Liver (tissue), 9 donors: ENCODE results near the gene KIF5A. TPM values are rescaled to one million over a fixed set of nuclear protein-coding genes. Genes with fewer than 3 reads are reported as not detected.

Experiments used
- DNase-seq: peaks from one replicate; pipeline ENCODE4 v3.0.0-alpha.2; 2017; ENCODE audit warnings: low spot score
- H3K27ac ChIP-seq, 2 donors: one replicate each; pipeline ENCODE4 v1.7.0; 2013; ENCODE audit warnings: inconsistent platforms in 2 of 2, low read length in 2 of 2, control low read depth in 1 of 2, low read depth in 1 of 2, mild to moderate bottlenecking in 1 of 2
- H3K27me3 ChIP-seq, 4 donors: one replicate each; pipeline versions ENCODE4 v1.6.1 to v1.7.0; 2013; ENCODE audit warnings: low read length in 3 of 4, inconsistent platforms in 1 of 4, mild to moderate bottlenecking in 1 of 4, moderate library complexity in 1 of 4; ENCODE audit not compliant: control insufficient read depth in 4 of 4, insufficient read depth in 4 of 4
- H3K36me3 ChIP-seq, 4 donors: one replicate each; pipeline versions ENCODE4 v1.6.1 to v1.7.0; 2013; ENCODE audit warnings: low read length in 3 of 4, mild to moderate bottlenecking in 3 of 4, low read depth in 1 of 4, moderate library complexity in 1 of 4; ENCODE audit not compliant: control insufficient read depth in 4 of 4, insufficient read depth in 3 of 4
- H3K4me1 ChIP-seq, 4 donors: one replicate each; pipeline versions ENCODE4 v1.6.1 to v1.7.0; 2013; ENCODE audit warnings: low read length in 3 of 4, mild to moderate bottlenecking in 3 of 4, moderate library complexity in 1 of 4; ENCODE audit not compliant: control insufficient read depth in 4 of 4, insufficient read depth in 4 of 4
- H3K4me3 ChIP-seq, 3 donors: one replicate each; pipeline versions ENCODE4 v1.6.1 to v1.7.0; 2013; ENCODE audit warnings: low read length in 3 of 3, control low read depth in 1 of 3, low read depth in 1 of 3, mild to moderate bottlenecking in 1 of 3
- H3K9ac ChIP-seq, 2 donors: one replicate each; pipeline ENCODE4 v1.7.0; 2013; ENCODE audit warnings: low read length in 2 of 2, mild to moderate bottlenecking in 2 of 2, moderate library complexity in 2 of 2, control low read depth in 1 of 2, low read depth in 1 of 2
- H3K9me3 ChIP-seq, 4 donors: one replicate each; pipeline versions ENCODE4 v1.6.1 to v1.7.0; 2013; ENCODE audit warnings: low read length in 3 of 4; ENCODE audit not compliant: control insufficient read depth in 4 of 4
- CTCF ChIP-seq: fragments of 150-350 bp; IDR thresholded peaks from 2 replicates; pipeline ENCODE4 v1.5.1; 2017; ENCODE audit warnings: improper control_type of control experiment, low read depth, low read length; ENCODE audit not compliant: missing input control
- EGR1 ChIP-seq, 2 donors: IDR thresholded peaks; 2 replicates each; pipeline ENCODE4 v1.6.1; 2016 to 2018; ENCODE audit warnings: antibody characterized with exemption in 2 of 2, low read depth in 2 of 2
- FOXA1 ChIP-seq: IDR thresholded peaks from 2 replicates; pipeline ENCODE4 v1.6.1; 2016; ENCODE audit warnings: antibody characterized with exemption
- FOXA2 ChIP-seq: IDR thresholded peaks from 2 replicates; pipeline ENCODE4 v1.6.1; 2016; ENCODE audit warnings: antibody characterized with exemption
- GABPA ChIP-seq, 2 donors: IDR thresholded peaks in 1 of 2; conservative IDR thresholded peaks in 1 of 2; 2 replicates each; pipeline ENCODE4 v1.6.1; 2016; ENCODE audit warnings: antibody characterized with exemption in 2 of 2, mild to moderate bottlenecking in 1 of 2, moderate library complexity in 1 of 2
- HNF4A ChIP-seq, 2 donors: conservative IDR thresholded peaks; 2 replicates each; pipeline ENCODE4 v1.6.1; 2016; ENCODE audit warnings: antibody characterized with exemption in 2 of 2, mild to moderate bottlenecking in 2 of 2
- HNF4G ChIP-seq: IDR thresholded peaks from 2 replicates; pipeline ENCODE4 v1.6.1; 2016; ENCODE audit warnings: antibody characterized with exemption
- JUND ChIP-seq, 2 donors: IDR thresholded peaks; 2 replicates each; pipeline ENCODE4 v1.6.1; 2016; ENCODE audit warnings: antibody characterized with exemption in 2 of 2
- NR2F2 ChIP-seq: IDR thresholded peaks from 2 replicates; pipeline ENCODE4 v1.6.1; 2016; ENCODE audit warnings: antibody characterized with exemption
- RAD21 ChIP-seq, 2 donors: IDR thresholded peaks; 2 replicates each; pipeline ENCODE4 v1.6.1; 2016; ENCODE audit warnings: antibody characterized with exemption in 2 of 2, mild to moderate bottlenecking in 2 of 2
- REST ChIP-seq: IDR thresholded peaks from 2 replicates; pipeline ENCODE4 v1.6.1; 2016; ENCODE audit warnings: antibody characterized with exemption, mild to moderate bottlenecking
- RXRA ChIP-seq, 2 donors: IDR thresholded peaks; 2 replicates each; pipeline ENCODE4 v1.6.1; 2017 to 2018; ENCODE audit warnings: antibody characterized with exemption in 2 of 2, mild to moderate bottlenecking in 1 of 2
- SP1 ChIP-seq: IDR thresholded peaks from 2 replicates; pipeline ENCODE4 v1.6.1; 2018; ENCODE audit warnings: antibody characterized with exemption, mild to moderate bottlenecking
- TAF1 ChIP-seq: conservative IDR thresholded peaks from 2 replicates; pipeline ENCODE4 v1.6.1; 2016; ENCODE audit warnings: antibody characterized with exemption, mild to moderate bottlenecking
- YY1 ChIP-seq: IDR thresholded peaks from 2 replicates; pipeline ENCODE4 v1.6.1; 2016; ENCODE audit warnings: antibody characterized with exemption, mild to moderate bottlenecking
- ZBTB33 ChIP-seq: IDR thresholded peaks from 2 replicates; pipeline ENCODE4 v1.6.1; 2016; ENCODE audit warnings: antibody characterized with exemption
- WGBS: extraction: QIAGEN DNeasy Blood & Tissue Kit; methylation state at CpG from one replicate; pipeline ENCODE4 v1.1.7; 2013; 5-methylcytosine and 5-hydroxymethylcytosine counted together
- polyA plus RNA-seq, 2 donors: library from polyadenylated mRNA; stranded (reverse) in 1 of 2; unstranded in 1 of 2; fragments of 200-250 nt in 1 of 2; fragments of >200 nt in 1 of 2; fragmentation: Nextera tagmentation in 1 of 2; extraction: Ambion mirVana in 1 of 2; gene quantifications; one replicate each; pipeline versions ENCODE4 v1.2.1 to v1.2.3, GENCODE V29; 2013 to 2015
- total RNA-seq, 2 donors: library from RNA; depleted of rRNA; stranded (reverse); fragments of >200 nt; gene quantifications; one replicate each; pipeline ENCODE4 v1.2.3, GENCODE V29; 2014
- TF ChIP-seq, protein P1 (sequence below): IDR thresholded peaks from 2 replicates; pipeline ENCODE4 v1.6.1; 2016; ENCODE audit warnings: antibody characterized with exemption
- TF ChIP-seq, protein P2 (sequence below): IDR thresholded peaks from 2 replicates; pipeline ENCODE4 v1.6.1; 2016; ENCODE audit warnings: antibody characterized with exemption
- donor health status: healthy.
- donor health status: healthy.
- donor health status: healthy.
- donor health status: healthy.
- donor health status: healthy.

The KIF5A gene
- total and polyA plus RNA-seq, 4 donors, result 0.01 to 0.42 TPM; not detected in 2

DNA sequence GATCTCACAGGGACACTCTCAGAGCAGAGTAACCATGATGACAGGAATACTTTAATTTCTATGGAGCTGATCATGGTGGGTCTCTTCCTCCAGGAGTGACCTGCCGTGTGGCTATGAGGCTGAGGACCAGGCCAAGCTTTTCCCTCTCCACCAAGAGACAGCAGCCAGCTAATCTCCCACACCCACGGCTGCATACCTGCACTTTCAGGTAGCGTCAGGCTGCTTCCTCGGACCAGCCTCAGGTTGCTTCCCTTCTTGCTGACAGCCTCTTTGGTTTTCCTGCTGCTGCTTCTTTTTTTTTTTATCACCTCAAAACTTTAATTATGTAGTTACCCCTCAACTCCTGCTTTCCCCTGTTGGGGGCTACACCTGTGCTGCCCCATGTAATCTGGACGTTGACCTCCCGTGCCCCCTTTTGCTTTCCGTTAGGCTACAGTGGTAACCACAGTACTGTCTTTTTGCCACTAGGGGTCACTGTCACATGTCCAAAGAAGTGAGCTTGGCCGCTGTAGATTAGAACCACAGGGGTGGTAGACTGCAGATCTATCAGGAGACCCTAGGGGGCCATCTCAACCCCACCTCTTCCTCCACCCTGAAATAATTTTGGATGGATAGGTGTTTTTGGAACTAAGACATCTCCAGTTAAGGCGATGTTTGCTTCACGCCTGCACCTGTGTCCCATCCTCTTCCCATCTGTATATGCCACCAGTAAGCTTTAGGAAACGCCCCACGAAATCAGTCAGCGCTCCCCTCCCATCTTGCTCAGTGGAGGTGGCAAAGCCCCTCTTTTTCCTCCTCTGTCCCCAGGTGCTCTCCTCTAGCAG is 33.4 kb downstream of the KIF5A start:
- no peaks in the 10 kb centered on the region for H3K9me3 ChIP-seq
- no peak overlapping the region for H3K9ac ChIP-seq
- DNase-seq, result peak; percentile 59
- peaks cover 1 to 13% (median 9%) of the 10 kb centered on the region in 4 donors for H3K4me1 ChIP-seq
- H3K4me3 ChIP-seq, result no peak overlapping the region
- WGBS, result 44% methylated on average over 13 of the region's 13 CpGs
- TF ChIP-seq SP1 (no peak), HNF4G (no peak), RXRA (IDR thresholded peaks at IDR 0.05) (peak; percentile 16 to 67), YY1 (no peak), HNF4A (conservative IDR thresholded peaks at IDR 0.05) (no peak), JUND (IDR thresholded peaks at IDR 0.05) (no peak), EGR1 (IDR thresholded peaks at IDR 0.05; ENCODE audit: low read depth in 2 of 2) (no peak), REST (no peak), NR2F2 (peak; percentile 52), CTCF (peak; percentile 93), GABPA (IDR thresholded peaks at IDR 0.05 in 1 of 2, conservative IDR thresholded peaks at IDR 0.05 in 1 of 2) (no peak), FOXA1 (no peak), FOXA2 (no peak), ZBTB33 (no peak), TAF1 (no peak), RAD21 (IDR thresholded peaks at IDR 0.05) (peak; percentile 95 to 97)
- TF ChIP-seq, protein P1, sequence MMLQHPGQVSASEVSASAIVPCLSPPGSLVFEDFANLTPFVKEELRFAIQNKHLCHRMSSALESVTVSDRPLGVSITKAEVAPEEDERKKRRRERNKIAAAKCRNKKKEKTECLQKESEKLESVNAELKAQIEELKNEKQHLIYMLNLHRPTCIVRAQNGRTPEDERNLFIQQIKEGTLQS, result no peak
- TF ChIP-seq, protein P2, sequence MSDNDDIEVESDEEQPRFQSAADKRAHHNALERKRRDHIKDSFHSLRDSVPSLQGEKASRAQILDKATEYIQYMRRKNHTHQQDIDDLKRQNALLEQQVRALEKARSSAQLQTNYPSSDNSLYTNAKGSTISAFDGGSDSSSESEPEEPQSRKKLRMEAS, result no peak
- H3K27ac ChIP-seq, result no peak overlapping the region
- H3K27me3 ChIP-seq, result no peaks in the 10 kb centered on the region
- H3K36me3 ChIP-seq, result no peaks in the 10 kb centered on the region
